Activated naive CD4-positive, alpha-beta T cell treated with anti-CD3 and anti-CD28 coated beads for 36 hours (primary cell): ENCODE measurements around the gene TUBB2A. TPM values are rescaled to one million over a fixed set of nuclear protein-coding genes. Genes with fewer than 3 reads are reported as not detected.
"Not testable (repeated sequence)": the region's sequence is repeated elsewhere in the genome, so short reads cannot be mapped to it uniquely, and the experiment has no call there.

Source experiments
- CTCF ChIA-PET: fragments of 350-600 bp; sonication (Branson Sonifier 250); formaldehyde crosslinking; loops from one replicate; lab custom pipeline; 2021; ENCODE audit warnings: antibody characterized with exemption; lab: Charles Lee
- DNase-seq: peaks from one replicate; pipeline ENCODE4 v3.0.0-alpha.2; 2020
- H3K27ac Mint-ChIP-seq: one replicate; pipeline ENCODE4 v1.8.0; 2021; ENCODE audit warnings: mild to moderate bottlenecking, mixed read lengths
- H3K27me3 Mint-ChIP-seq: one replicate; pipeline ENCODE4 v1.8.0; 2021; ENCODE audit warnings: low read depth, mixed read lengths
- H3K36me3 Mint-ChIP-seq: one replicate; pipeline ENCODE4 v1.8.0; 2021; ENCODE audit warnings: low read depth, mixed read lengths
- H3K4me1 Mint-ChIP-seq: one replicate; pipeline ENCODE4 v1.8.0; 2021; ENCODE audit warnings: low read depth, mixed read lengths
- H3K4me3 Mint-ChIP-seq: one replicate; pipeline ENCODE4 v1.8.0; 2021; ENCODE audit warnings: mild to moderate bottlenecking, moderate library complexity, mixed read lengths
- H3K9me3 Mint-ChIP-seq: one replicate; pipeline ENCODE4 v1.8.0; 2021; ENCODE audit warnings: mixed read lengths
- intact Hi-C: fragments of 100-400 bp; cut with micrococcal nuclease; formaldehyde crosslinking; loops from one replicate; pipeline ENCODE4 v1.15.1; 2023
- total RNA-seq, 2 experiments: library from RNA; stranded (reverse); gene quantifications; one replicate each; pipeline ENCODE4 v1.2.3, GENCODE V29; 2021

The TUBB2A gene
- total RNA-seq, result 1 to 10 TPM; 1.0 to 1.2 TPM

GRCh38 chr6:3157131-3157933 lies at the start of gene TUBB2A:
TUBB2A (minus strand) TSS chr6:3157544; CDS start chr6:3157463, 81 bp downstream.
- Mint-ChIP-seq H3K9me3 (peaks cover 2% of the 10 kb centered on the region), H3K4me1 (peaks cover 18% of the 10 kb centered on the region), H3K36me3 (no peaks in the 10 kb centered on the region), H3K4me3 (peak within 1 kb of the TSS; percentile 74), H3K27me3 (peaks cover 18% of the 10 kb centered on the region), H3K27ac (no peak within 1 kb of the TSS)
- CTCF ChIA-PET, result interaction anchor here (0.7 to 1.3 kb wide), 4 partner anchors 10 to 51 kb away, joined by 3 to 6 read pairs (median 4); no protein-coding TSS in a partner anchor
- intact Hi-C loops, result loop anchor here (1.0 kb wide), 3 partner anchors 52 to 158 kb away; partner anchors contain the start of gene NQO2
- DNase-seq, result peak; percentile 78

GRCh38 chr6:3206339-3207015 lies 49.1 kb upstream of the TUBB2A start:
- Mint-ChIP-seq H3K27ac (no peak overlapping the region), H3K9me3 (no peaks in the 10 kb centered on the region), H3K36me3 (no peaks in the 10 kb centered on the region), H3K4me1 (peaks cover 23% of the 10 kb centered on the region), H3K4me3 (no peak overlapping the region), H3K27me3 (peaks cover 36% of the 10 kb centered on the region)
- CTCF ChIA-PET, result interaction anchor here (0.7 to 1.4 kb wide), 2 partner anchors 25 to 44 kb away, joined by 3 to 6 read pairs; no protein-coding TSS in a partner anchor
- intact Hi-C loops, result loop anchor here (5.0 kb wide), 3 partner anchors 151 to 439 kb away; partner anchors contain the start of gene WRNIP1
- no peak for DNase-seq

- DNase-seq, result no peak
- H3K36me3 Mint-ChIP-seq, result no peaks in the 10 kb centered on the region
- no peaks in the 10 kb centered on the region for H3K9me3 Mint-ChIP-seq
- peaks cover 23% of the 10 kb centered on the region for H3K4me1 Mint-ChIP-seq
- no peak overlapping the region for H3K4me3 Mint-ChIP-seq
- intact Hi-C loops, result loop anchor here (5.0 kb wide), 3 partner anchors 151 to 439 kb away; partner anchors contain the start of gene WRNIP1
- no peak overlapping the region for H3K27ac Mint-ChIP-seq
- CTCF ChIA-PET, result interaction anchor here (0.9 kb wide), 1 partner anchor 10 kb away, joined by 3 read pairs; no protein-coding TSS in a partner anchor
- H3K27me3 Mint-ChIP-seq, result peaks cover 33% of the 10 kb centered on the region
Measured at GRCh38 chr6:3205913-3206312, 48.6 kb upstream of the TUBB2A start.

- CTCF ChIA-PET, result interaction anchor here (0.9 kb wide), 1 partner anchor 9 kb away, joined by 3 read pairs; no protein-coding TSS in a partner anchor
- intact Hi-C loops, result loop anchor here (5.0 kb wide), 3 partner anchors 152 to 438 kb away; partner anchors contain the start of gene WRNIP1
- Mint-ChIP-seq H3K4me3 (no peak overlapping the region), H3K27me3 (peaks cover 38% of the 10 kb centered on the region), H3K27ac (no peak overlapping the region), H3K9me3 (no peaks in the 10 kb centered on the region), H3K36me3 (no peaks in the 10 kb centered on the region), H3K4me1 (peaks cover 18% of the 10 kb centered on the region)
- DNase-seq, result no peak
Measured at GRCh38 chr6:3204921-3205320, 47.6 kb upstream of the TUBB2A start.

- peaks cover 6% of the 10 kb centered on the region for H3K9me3 Mint-ChIP-seq
- CTCF ChIA-PET, result interaction anchor here (0.7 kb wide), 1 partner anchor 77 kb away, joined by 3 read pairs; no protein-coding TSS in a partner anchor
- H3K27ac Mint-ChIP-seq, result no peak overlapping the region
- DNase-seq, result no peak
- intact Hi-C loops, result no loop called here
- no peak overlapping the region for H3K4me3 Mint-ChIP-seq
- no peaks in the 10 kb centered on the region for H3K36me3 Mint-ChIP-seq
- H3K4me1 Mint-ChIP-seq, result peaks cover 1% of the 10 kb centered on the region
- peaks cover 39% of the 10 kb centered on the region for H3K27me3 Mint-ChIP-seq
Measured at GRCh38 chr6:3202999-3203696, 45.8 kb upstream of the TUBB2A start.

GRCh38 chr6:3201388-3201787 lies 44.0 kb upstream of the TUBB2A start:
- Mint-ChIP-seq H3K4me3 (no peak overlapping the region), H3K9me3 (peaks cover 6% of the 10 kb centered on the region), H3K27ac (no peak overlapping the region), H3K36me3 (no peaks in the 10 kb centered on the region), H3K4me1 (no peaks in the 10 kb centered on the region), H3K27me3 (peaks cover 28% of the 10 kb centered on the region)
- CTCF ChIA-PET, result interaction anchor here (0.9 kb wide), 1 partner anchor 13 kb away, joined by 3 read pairs; no protein-coding TSS in a partner anchor
- intact Hi-C loops, result no loop called here
- no peak for DNase-seq

GRCh38 chr6:3200682-3201081 lies 43.3 kb upstream of the TUBB2A start:
- Mint-ChIP-seq H3K4me1 (no peaks in the 10 kb centered on the region), H3K27ac (no peak overlapping the region), H3K27me3 (peaks cover 23% of the 10 kb centered on the region), H3K4me3 (no peak overlapping the region), H3K36me3 (no peaks in the 10 kb centered on the region), H3K9me3 (peaks cover 6% of the 10 kb centered on the region)
- intact Hi-C loops, result no loop called here
- CTCF ChIA-PET, result interaction anchor here (0.6 kb wide), 2 partner anchors 56 to 432 kb away, joined by 3 to 6 read pairs; no protein-coding TSS in a partner anchor
- DNase-seq, result no peak

GRCh38 chr6:3199382-3199781 lies 42.0 kb upstream of the TUBB2A start:
- intact Hi-C loops, result no loop called here
- no peaks in the 10 kb centered on the region for H3K36me3 Mint-ChIP-seq
- H3K4me3 Mint-ChIP-seq, result no peak overlapping the region
- no peak overlapping the region for H3K27ac Mint-ChIP-seq
- H3K4me1 Mint-ChIP-seq, result no peaks in the 10 kb centered on the region
- H3K9me3 Mint-ChIP-seq, result peaks cover 6% of the 10 kb centered on the region
- H3K27me3 Mint-ChIP-seq, result peaks cover 19% of the 10 kb centered on the region
- no peak for DNase-seq
- CTCF ChIA-PET, result no interaction called here

GRCh38 chr6:3197734-3198133 lies 40.4 kb upstream of the TUBB2A start:
- intact Hi-C loops, H3K9me3 Mint-ChIP-seq, H3K4me1 Mint-ChIP-seq, DNase-seq, H3K36me3 Mint-ChIP-seq, CTCF ChIA-PET, H3K4me3 Mint-ChIP-seq, H3K27ac Mint-ChIP-seq: not testable (repeated sequence)
- H3K27me3 Mint-ChIP-seq, result peaks cover 10% of the 10 kb centered on the region

GRCh38 chr6:3196770-3197169 lies 39.4 kb upstream of the TUBB2A start:
- Mint-ChIP-seq H3K4me3 (no peak overlapping the region), H3K9me3 (peaks cover 6% of the 10 kb centered on the region)

GRCh38 chr6:3195695-3196497 lies 38.6 kb upstream of the TUBB2A start:
- CTCF ChIA-PET, result interaction anchor here (0.6 to 1.0 kb wide), 2 partner anchors 10 to 11 kb away, joined by 3 read pairs; no protein-coding TSS in a partner anchor
- Mint-ChIP-seq H3K36me3 (no peaks in the 10 kb centered on the region), H3K27me3 (peaks cover 6% of the 10 kb centered on the region), H3K4me3 (no peak overlapping the region), H3K27ac (no peak overlapping the region), H3K9me3 (peaks cover 6% of the 10 kb centered on the region), H3K4me1 (no peaks in the 10 kb centered on the region)
- intact Hi-C loops, result loop anchor here (1.0 to 2.0 kb wide), 2 partner anchors 13 to 70 kb away; no protein-coding TSS in a partner anchor
- peak; percentile 31 for DNase-seq

More at GRCh38 chr6:3196770-3197169, 39.4 kb upstream of the TUBB2A start:
- H3K36me3 Mint-ChIP-seq, result no peaks in the 10 kb centered on the region
- intact Hi-C loops, result loop anchor here (1.0 kb wide), 1 partner anchor 70 kb away; no protein-coding TSS in a partner anchor
- CTCF ChIA-PET, result interaction anchor here (1.0 kb wide), 1 partner anchor 9 kb away, joined by 3 read pairs; no protein-coding TSS in a partner anchor
- peaks cover 8% of the 10 kb centered on the region for H3K27me3 Mint-ChIP-seq
- H3K4me1 Mint-ChIP-seq, result no peaks in the 10 kb centered on the region
- DNase-seq, result no peak
- no peak overlapping the region for H3K27ac Mint-ChIP-seq
